ENCODE data around the gene NFYB.

- TF ChIP-seq EZH2 (IDR thresholded peaks at IDR 0.05) (no peak), CTCF (IDR thresholded peaks at IDR 0.05) (no peak), EZH2phosphoT487 (IDR thresholded peaks at IDR 0.05) (no peak)
These were observed 65.9 kb downstream of the NFYB start for GRCh38 chr12:104072099-104072498.
